PC-9 (cell line): ENCODE measurements around the gene AKAP6. TPM values are rescaled to one million over a fixed set of nuclear protein-coding genes. Genes with fewer than 3 reads are reported as not detected.

Source experiments
- BruUV-seq: library from RNA; stranded (reverse); fragments of 400-500 nt; replicated peaks from 2 replicates; lab custom pipeline; 2021; lab: Mats Ljungman, UMichigan
- CTCF ChIA-PET: fragments of 300-600 bp; sonication (Branson Sonifier 250); formaldehyde crosslinking; loops from one replicate; lab custom pipeline; 2022; ENCODE audit warnings: antibody characterized with exemption; lab: Charles Lee
- POLR2A ChIA-PET: fragments of 300-600 bp; sonication (Branson Sonifier 250); formaldehyde crosslinking; loops from one replicate; lab custom pipeline; 2022; ENCODE audit warnings: antibody characterized with exemption; ENCODE audit not compliant: unreplicated experiment; lab: Charles Lee
- DNase-seq, 2 experiments: peaks; one replicate each; pipeline versions ENCODE4 v3.0.0 to v3.0.0-alpha.2; 2015 to 2022; ENCODE audit warnings: mixed read lengths in 1 of 2
- H2AFZ ChIP-seq: fragments of 200-600 bp; sonication (generic); 2 replicates; pipeline ENCODE4 v1.8.1; 2017; ENCODE audit warnings: antibody characterized with exemption
- H3F3A ChIP-seq: fragments of 200-600 bp; sonication (generic); 2 replicates; pipeline ENCODE4 v1.8.1; 2017; ENCODE audit warnings: antibody characterized with exemption, mild to moderate bottlenecking, low read depth; ENCODE audit not compliant: insufficient read depth
- H3K27ac ChIP-seq: fragments of 200-600 bp; sonication (generic); 2 replicates; pipeline ENCODE4 v1.6.1; 2016; ENCODE audit warnings: mixed run types
- H3K27me3 ChIP-seq: fragments of 200-600 bp; sonication (generic); 2 replicates; pipeline ENCODE4 v1.6.1; 2016; ENCODE audit warnings: low read depth, mixed run types; ENCODE audit not compliant: insufficient read depth
- H3K36me3 ChIP-seq: fragments of 200-600 bp; sonication (generic); 2 replicates; pipeline ENCODE4 v1.6.1; 2016; ENCODE audit warnings: low read depth, mixed run types
- H3K4me1 ChIP-seq: fragments of 200-600 bp; sonication (generic); replicated peaks from 2 replicates; pipeline ENCODE4 v1.6.1; 2016; ENCODE audit warnings: mixed run types; ENCODE audit not compliant: insufficient read depth
- H3K4me2 ChIP-seq: fragments of 200-600 bp; sonication (generic); 2 replicates; pipeline ENCODE4 v1.6.1; 2017; ENCODE audit warnings: mixed run types
- H3K4me3 ChIP-seq: fragments of 200-600 bp; sonication (generic); 2 replicates; pipeline ENCODE4 v1.6.1; 2016; ENCODE audit warnings: mixed run types
- H3K79me2 ChIP-seq: fragments of 200-600 bp; sonication (generic); 2 replicates; pipeline ENCODE4 v1.6.1; 2017; ENCODE audit warnings: low read depth, mixed run types
- H3K9me2 ChIP-seq: fragments of 200-600 bp; sonication (generic); 2 replicates; pipeline ENCODE4 v1.8.1; 2017; ENCODE audit warnings: mild to moderate bottlenecking; ENCODE audit not compliant: insufficient read depth
- H3K9me3 ChIP-seq: fragments of 200-600 bp; sonication (generic); 2 replicates; pipeline ENCODE4 v1.8.1; 2016; ENCODE audit warnings: low read depth; ENCODE audit not compliant: insufficient read depth
- H4K20me1 ChIP-seq: fragments of 200-600 bp; sonication (generic); 2 replicates; pipeline ENCODE4 v1.8.1; 2017; ENCODE audit not compliant: insufficient read depth
- CTCF ChIP-seq: fragments of 200-600 bp; sonication (generic); conservative IDR thresholded peaks from 2 replicates; pipeline ENCODE4 v1.6.1; 2017; ENCODE audit warnings: mixed run types, antibody characterized with exemption, mild to moderate bottlenecking, moderate library complexity
- EZH2 ChIP-seq: fragments of 200-600 bp; sonication (generic); IDR thresholded peaks from 2 replicates; pipeline ENCODE4 v1.8.0; 2017; ENCODE audit warnings: antibody characterized with exemption, low read depth
- intact Hi-C: fragments of 100-400 bp; cut with micrococcal nuclease; formaldehyde crosslinking; loops from one replicate; pipeline ENCODE4 v1.10.0; 2022; ENCODE audit not compliant: unreplicated experiment
- total RNA-seq: library from RNA; stranded (reverse); gene quantifications from 2 replicates; pipeline ENCODE4 v1.2.3, GENCODE V29; 2021

Gene AKAP6
- total RNA-seq, 1 experiment from 2014 or later = 2.8 TPM

- no peaks in the 10 kb centered on the region for H3F3A ChIP-seq
- DNase-seq = no peak
- TF ChIP-seq CTCF = no peak
- TF ChIP-seq EZH2 = no peak
- H4K20me1 ChIP-seq = no peaks in the 10 kb centered on the region
- no peak overlapping the region for H3K4me3 ChIP-seq
- H3K4me1 ChIP-seq = no peaks in the 10 kb centered on the region
- no peaks in the 10 kb centered on the region for H3K27me3 ChIP-seq
- CTCF ChIA-PET = no interaction called here
- intact Hi-C loops = no loop called here
- POLR2A ChIA-PET = no interaction called here
- H3K27ac ChIP-seq = no peak overlapping the region
- H2AFZ ChIP-seq = no peak overlapping the region
- no peaks in the 10 kb centered on the region for H3K9me3 ChIP-seq
- no peaks in the 10 kb centered on the region for H3K79me2 ChIP-seq
- no peak overlapping the region for H3K4me2 ChIP-seq
- BruUV-seq = no TSS peak
- no peaks in the 10 kb centered on the region for H3K36me3 ChIP-seq
- no peaks in the 10 kb centered on the region for H3K9me2 ChIP-seq
These were observed 506.8 kb downstream of the AKAP6 start for GRCh38 chr14:32835924-32836323.

GRCh38 chr14:32841698-32842097, 512.6 kb downstream of the AKAP6 start:
- no peaks in the 10 kb centered on the region for H3K4me1 ChIP-seq
- no peaks in the 10 kb centered on the region for H3F3A ChIP-seq
- DNase-seq = no peak
- H3K27me3 ChIP-seq = no peaks in the 10 kb centered on the region
- intact Hi-C loops = no loop called here
- no peaks in the 10 kb centered on the region for H3K79me2 ChIP-seq
- H3K36me3 ChIP-seq = no peaks in the 10 kb centered on the region
- no peak overlapping the region for H2AFZ ChIP-seq
- H3K4me3 ChIP-seq = no peak overlapping the region
- ChIA-PET POLR2A (no interaction called here), CTCF (no interaction called here)
- no peak overlapping the region for H3K4me2 ChIP-seq
- H3K27ac ChIP-seq = no peak overlapping the region
- BruUV-seq = no TSS peak
- no peaks in the 10 kb centered on the region for H3K9me2 ChIP-seq
- no peaks in the 10 kb centered on the region for H3K9me3 ChIP-seq
- TF ChIP-seq CTCF (no peak), EZH2 (no peak)
- no peaks in the 10 kb centered on the region for H4K20me1 ChIP-seq

- H3K27ac ChIP-seq = no peak overlapping the region
- intact Hi-C loops = no loop called here
- TF ChIP-seq EZH2 = no peak
- TF ChIP-seq CTCF = no peak
- ChIA-PET POLR2A (no interaction called here), CTCF (no interaction called here)
- no peaks in the 10 kb centered on the region for H3K9me3 ChIP-seq
- H3K4me3 ChIP-seq = no peak overlapping the region
- no peaks in the 10 kb centered on the region for H3K36me3 ChIP-seq
- no TSS peak for BruUV-seq
- no peaks in the 10 kb centered on the region for H3K79me2 ChIP-seq
- H3F3A ChIP-seq = no peaks in the 10 kb centered on the region
- H3K4me2 ChIP-seq = no peak overlapping the region
- no peak overlapping the region for H2AFZ ChIP-seq
- H3K27me3 ChIP-seq = no peaks in the 10 kb centered on the region
- no peaks in the 10 kb centered on the region for H4K20me1 ChIP-seq
- no peaks in the 10 kb centered on the region for H3K4me1 ChIP-seq
- DNase-seq = no peak
- H3K9me2 ChIP-seq = no peaks in the 10 kb centered on the region
These were observed 517.8 kb downstream of the AKAP6 start for GRCh38 chr14:32846821-32847365.
